GM19043 (cell line): Measurements from ENCODE around the gene ARPP19.
A peak's percentile ranks its signal among the peaks of the same experiment; 100 is the strongest.
"Not testable (repeated sequence)": the region's sequence is repeated elsewhere in the genome, so short reads cannot be mapped to it uniquely, and the experiment has no call there.

ENCODE experiments used
- ATAC-seq: cut with Tn5 transposase; IDR thresholded peaks from one replicate; pipeline ENCODE4 v1.9.1; 2021; ENCODE audit warnings: low read depth; ENCODE audit not compliant: unreplicated experiment

ARPP19 gene, protein sequence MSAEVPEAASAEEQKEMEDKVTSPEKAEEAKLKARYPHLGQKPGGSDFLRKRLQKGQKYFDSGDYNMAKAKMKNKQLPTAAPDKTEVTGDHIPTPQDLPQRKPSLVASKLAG

GRCh38 chr15:52568601-52569585 is at the start of gene ARPP19:
ARPP19 (minus strand) TSS chr15:52569030; CDS start chr15:52568892, 138 bp downstream.
- ATAC-seq, result peak; percentile 60

- no peak for ATAC-seq
Measured at GRCh38 chr15:52617026-52617425, 48.2 kb upstream of the ARPP19 start.

DNA sequence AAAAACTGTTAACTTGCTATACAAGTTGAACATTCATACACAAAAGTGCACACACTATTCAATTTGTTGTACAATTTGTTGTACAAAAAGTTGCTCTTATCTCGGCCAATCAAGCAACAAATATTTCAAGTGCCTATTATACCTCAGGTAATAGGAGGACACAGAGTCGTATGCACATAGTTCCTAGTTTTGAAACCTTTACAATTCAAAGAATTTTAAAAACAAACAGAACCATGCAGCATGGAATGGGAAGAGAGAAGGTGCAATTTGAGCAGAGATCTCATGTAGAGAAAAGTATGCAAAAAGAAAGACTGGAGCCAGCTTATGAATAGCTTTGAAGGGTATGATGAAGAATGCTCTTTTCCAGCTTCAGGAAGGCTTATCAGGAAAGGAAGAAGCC is 46.5 kb upstream of the ARPP19 start:
- ATAC-seq, result no peak

- ATAC-seq, result no peak
Measured at GRCh38 chr15:52609593-52609992, 40.8 kb upstream of the ARPP19 start.

DNA sequence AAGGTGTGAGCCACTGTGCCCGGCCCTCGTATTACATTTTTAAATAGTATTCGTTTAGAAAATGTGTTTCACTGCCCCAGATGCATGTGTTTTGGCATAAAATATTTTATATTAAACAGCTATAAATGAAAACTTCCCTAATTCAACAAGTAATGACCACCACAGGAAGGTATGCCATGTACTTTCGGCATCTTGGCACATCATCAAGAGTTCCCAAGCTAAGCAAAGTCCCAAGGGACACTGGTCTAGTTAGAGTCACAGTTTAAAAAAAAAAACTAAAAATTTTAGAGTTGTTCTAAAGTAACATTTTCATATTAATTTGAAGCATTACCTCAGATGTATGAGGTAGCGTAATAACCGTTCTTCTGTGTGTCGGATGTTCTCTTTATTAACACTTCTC is 15.6 kb upstream of the ARPP19 start:
- ATAC-seq, result no peak

DNA sequence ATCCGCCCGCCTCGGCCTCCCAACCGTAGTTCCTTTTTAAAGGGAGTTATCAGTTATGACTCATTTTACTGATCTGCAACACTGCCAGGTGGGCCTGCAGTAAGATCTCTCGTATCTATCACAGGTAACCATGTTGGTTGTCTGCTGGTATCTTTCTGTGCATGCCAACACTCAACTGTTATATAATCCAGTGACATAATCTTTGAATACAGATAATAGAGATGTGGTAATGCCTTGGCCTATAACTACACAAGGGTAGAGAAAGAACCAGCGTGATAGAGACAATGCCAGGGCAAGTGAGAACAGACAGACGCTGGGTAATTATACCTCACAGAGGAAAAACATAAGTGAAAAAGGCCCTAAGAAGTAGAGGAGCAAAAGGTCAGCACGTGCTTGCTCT is 11.0 kb upstream of the ARPP19 start:
- no peak for ATAC-seq

DNA sequence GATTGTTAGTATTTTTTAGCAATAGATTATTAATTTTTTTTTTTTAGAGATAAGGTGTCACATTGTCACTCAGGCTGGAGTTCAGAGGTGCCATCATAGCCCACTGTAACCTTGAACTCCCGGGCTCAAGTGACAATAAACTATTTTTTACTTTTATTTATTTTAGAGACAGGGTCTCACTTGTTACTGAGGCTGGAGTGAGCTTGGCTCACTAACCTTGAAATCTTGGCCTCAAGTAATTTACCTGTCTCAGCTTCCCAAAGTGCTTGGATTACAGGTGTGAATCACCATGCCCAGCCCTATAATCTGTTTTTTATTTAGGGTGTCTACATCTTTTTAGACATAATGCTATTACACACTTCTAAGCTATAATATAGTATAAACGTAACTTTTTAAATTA is 7.9 kb upstream of the ARPP19 start:
- ATAC-seq, result no peak

DNA sequence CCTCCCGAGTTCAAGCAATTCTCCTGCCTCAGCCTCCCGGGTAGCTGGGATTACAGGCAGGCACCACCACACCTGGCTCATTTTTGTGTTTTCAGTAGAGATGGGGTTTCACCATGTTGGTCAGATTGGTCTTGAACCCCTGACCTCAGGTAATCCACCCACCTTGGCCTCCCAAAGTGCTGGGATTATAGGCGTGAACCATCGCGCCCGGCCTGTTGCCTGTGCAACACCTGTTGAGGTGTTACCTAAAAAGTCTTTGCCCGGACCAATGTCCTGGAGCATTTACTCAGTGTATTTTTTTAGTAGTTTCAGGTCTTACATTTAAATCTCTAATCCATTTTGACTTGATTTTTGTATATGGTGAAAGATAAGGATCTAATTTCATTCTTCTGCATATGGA is 6.7 kb upstream of the ARPP19 start:
- not testable (repeated sequence) for ATAC-seq

- ATAC-seq, result no peak
Measured at GRCh38 chr15:52575072-52575471, 6.2 kb upstream of the ARPP19 start.

DNA sequence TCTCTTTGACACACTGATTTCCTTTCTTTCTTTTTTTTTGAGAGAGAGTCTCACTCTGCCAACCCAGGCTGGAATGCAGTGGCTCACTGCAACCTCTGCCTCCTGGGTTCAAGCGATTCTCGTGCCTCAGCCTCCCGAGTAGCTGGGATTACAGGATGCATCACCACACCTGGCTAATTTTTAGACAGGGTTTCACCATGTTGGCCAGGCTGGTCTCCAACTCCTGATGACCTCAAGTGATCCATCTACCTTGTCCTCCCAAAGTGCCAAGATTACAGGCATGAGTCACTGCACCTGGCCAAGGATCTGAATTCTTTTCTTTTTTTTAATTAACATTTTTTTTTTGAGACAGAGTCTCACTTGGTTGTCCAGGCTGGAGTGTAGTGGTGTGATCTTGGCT is 5.8 kb upstream of the ARPP19 start:
- ATAC-seq, result not testable (repeated sequence)

DNA sequence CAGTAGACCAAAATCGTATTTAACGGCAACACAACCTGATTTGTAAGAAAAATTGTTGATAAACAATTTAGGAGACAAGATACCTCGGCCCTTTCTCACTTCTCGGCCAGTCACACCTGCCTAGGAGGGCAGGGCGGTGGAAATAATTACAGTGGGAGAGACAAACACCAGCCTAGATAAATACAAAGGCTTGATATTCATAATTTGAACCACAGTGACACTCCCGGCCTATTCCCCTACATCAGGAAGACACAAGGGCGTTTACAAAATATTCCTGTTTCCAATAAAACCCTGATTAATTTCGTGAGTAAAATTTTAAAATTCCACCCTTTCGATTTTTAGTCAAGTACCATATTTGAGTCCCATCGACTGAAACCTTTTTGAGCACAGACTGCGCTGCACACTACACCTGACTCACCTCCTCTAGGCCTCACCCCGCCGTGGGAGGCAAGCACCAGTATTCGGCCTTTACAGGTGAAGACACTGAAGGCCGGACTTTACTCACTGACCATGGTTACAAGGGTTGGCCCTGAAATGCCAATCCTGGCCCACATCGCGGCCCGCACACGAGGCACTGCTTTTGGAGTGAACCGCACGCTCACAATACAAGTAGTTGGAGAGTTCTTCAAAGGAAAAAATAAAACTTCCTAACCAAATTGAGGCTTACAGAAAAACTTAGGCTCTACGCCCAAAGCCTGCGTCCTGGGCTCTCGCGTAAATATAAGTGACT is 794 bp downstream of the ARPP19 start:
- no peak for ATAC-seq

DNA sequence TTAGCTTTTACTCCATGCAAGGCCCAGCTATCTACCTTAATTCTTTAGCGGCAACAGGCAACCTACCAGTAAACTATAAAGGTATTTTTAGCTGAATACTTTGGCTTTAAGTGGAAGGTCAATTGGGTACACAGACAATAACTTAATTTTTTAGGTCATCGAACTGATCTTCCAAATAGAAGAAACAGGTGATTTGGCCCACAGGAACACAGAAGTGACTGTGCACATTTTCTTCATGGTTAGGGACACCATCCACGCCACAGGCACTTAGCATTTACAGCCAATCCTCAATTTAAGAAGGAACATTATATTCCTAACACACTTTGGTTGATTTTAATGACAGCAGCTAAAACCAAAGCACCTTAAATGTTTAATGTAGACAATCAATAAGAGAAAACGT is 1.9 kb downstream of the ARPP19 start:
- no peak for ATAC-seq

- ATAC-seq, result not testable (repeated sequence)
Measured at GRCh38 chr15:52565417-52566358, 3.1 kb downstream of the ARPP19 start.

GRCh38 chr15:52563501-52564060 is 5.2 kb downstream of the ARPP19 start:
- ATAC-seq, result no peak

- no peak for ATAC-seq
Measured at GRCh38 chr15:52559575-52559974, 9.3 kb downstream of the ARPP19 start.

- no peak for ATAC-seq
Measured at GRCh38 chr15:52559022-52559421, 9.8 kb downstream of the ARPP19 start.

DNA sequence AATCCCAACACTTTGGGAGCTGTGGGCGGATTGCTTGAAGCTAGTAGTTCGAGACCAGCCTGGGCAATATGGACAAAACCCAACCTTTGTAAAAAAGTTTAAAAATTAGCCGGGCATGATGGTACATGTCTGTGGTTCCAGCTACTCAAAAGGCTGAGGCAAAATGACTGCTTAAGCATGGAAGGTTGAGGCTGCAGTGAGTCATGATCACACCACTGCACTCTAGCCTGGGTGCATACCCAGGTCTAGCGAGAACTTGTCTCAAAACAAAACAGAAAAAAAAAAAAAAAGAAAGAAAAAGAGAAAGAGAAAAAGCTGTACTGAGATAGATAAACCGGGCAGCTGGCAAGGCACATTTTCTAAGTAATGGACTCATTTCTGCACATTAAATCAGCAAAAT is 10.6 kb downstream of the ARPP19 start:
- peak; percentile 67 for ATAC-seq

DNA sequence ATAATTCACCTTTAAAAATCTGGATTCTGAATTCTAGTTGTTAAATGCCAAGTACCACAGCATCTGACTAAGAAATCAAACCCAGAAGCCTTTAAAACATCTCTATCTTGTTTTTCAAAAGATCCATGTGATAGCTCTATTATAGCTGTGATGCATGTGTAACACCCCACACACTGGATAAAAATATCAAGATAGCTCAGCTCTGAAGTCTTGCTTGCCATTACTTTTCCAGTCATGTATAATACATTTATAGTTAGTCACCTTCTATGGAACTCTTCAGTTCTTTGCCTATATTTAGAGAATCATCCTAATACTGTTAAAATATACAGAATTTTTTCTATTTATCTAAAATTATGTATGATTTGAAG is 11.6 kb downstream of the ARPP19 start:
- ATAC-seq, result no peak

GRCh38 chr15:52556524-52557273 is 12.1 kb downstream of the ARPP19 start:
- no peak for ATAC-seq
